Epithelial cell of prostate (primary cell): ENCODE results near the gene ERVFRD-1.
"Not testable (repeated sequence)": the region's sequence is repeated elsewhere in the genome, so short reads cannot be mapped to it uniquely, and the experiment has no call there.

Experiments
- DNase-seq: peaks from one replicate; pipeline ENCODE4 v3.0.0-alpha.2; 2011; ENCODE audit warnings: low read depth, low spot score
- H3K27ac ChIP-seq: fragments of 450-650 bp; 2 replicates; pipeline ENCODE4 v1.5.1; 2017; ENCODE audit warnings: mild to moderate bottlenecking

ERVFRD-1 gene

GRCh38 chr6:11093376-11093625 lies 18.2 kb downstream of the ERVFRD-1 start:
- peak overlapping the region; percentile 84 for H3K27ac ChIP-seq
- no peak for DNase-seq

GRCh38 chr6:11092668-11093375 lies 18.7 kb downstream of the ERVFRD-1 start:
- H3K27ac ChIP-seq = peak overlapping the region; percentile 84
- DNase-seq = no peak

- not testable (repeated sequence) for DNase-seq, H3K27ac ChIP-seq
Measured at GRCh38 chr6:11091141-11091540, 20.4 kb downstream of the ERVFRD-1 start.

GRCh38 chr6:11089695-11090094 lies 21.8 kb downstream of the ERVFRD-1 start:
- no peak for DNase-seq
- no peak overlapping the region for H3K27ac ChIP-seq

GRCh38 chr6:11087141-11087812 lies 24.2 kb downstream of the ERVFRD-1 start:
- not testable (repeated sequence) for H3K27ac ChIP-seq, DNase-seq

- no peak overlapping the region for H3K27ac ChIP-seq
- DNase-seq = no peak
Measured at GRCh38 chr6:11085758-11086435, 25.6 kb downstream of the ERVFRD-1 start.

GRCh38 chr6:11083956-11084355 lies 27.6 kb downstream of the ERVFRD-1 start:
- DNase-seq = no peak
- H3K27ac ChIP-seq = no peak overlapping the region

- DNase-seq = no peak
- no peak overlapping the region for H3K27ac ChIP-seq
Measured at GRCh38 chr6:11083491-11083890, 28.0 kb downstream of the ERVFRD-1 start.

- no peak overlapping the region for H3K27ac ChIP-seq
- no peak for DNase-seq
Measured at GRCh38 chr6:11080296-11080695, 31.2 kb downstream of the ERVFRD-1 start.

GRCh38 chr6:11078266-11078665 lies 33.3 kb downstream of the ERVFRD-1 start:
- no peak for DNase-seq
- H3K27ac ChIP-seq = no peak overlapping the region

GRCh38 chr6:11076540-11076939 lies 35.0 kb downstream of the ERVFRD-1 start:
- H3K27ac ChIP-seq = no peak overlapping the region
- DNase-seq = no peak

GRCh38 chr6:11072101-11072500 lies 39.4 kb downstream of the ERVFRD-1 start:
- DNase-seq = no peak
- no peak overlapping the region for H3K27ac ChIP-seq

- no peak for DNase-seq
- H3K27ac ChIP-seq = no peak overlapping the region
Measured at GRCh38 chr6:11069760-11070159, 41.8 kb downstream of the ERVFRD-1 start.

GRCh38 chr6:11067348-11067747 lies 44.2 kb downstream of the ERVFRD-1 start:
- DNase-seq = no peak
- no peak overlapping the region for H3K27ac ChIP-seq

- DNase-seq = no peak
- no peak overlapping the region for H3K27ac ChIP-seq
Measured at GRCh38 chr6:11066505-11067347, 44.8 kb downstream of the ERVFRD-1 start.

- H3K27ac ChIP-seq = no peak overlapping the region
- no peak for DNase-seq
Measured at GRCh38 chr6:11065436-11066202, 45.9 kb downstream of the ERVFRD-1 start.

GRCh38 chr6:11064836-11065235 lies 46.7 kb downstream of the ERVFRD-1 start:
- DNase-seq = no peak
- H3K27ac ChIP-seq = no peak overlapping the region

GRCh38 chr6:11062715-11063114 lies 48.8 kb downstream of the ERVFRD-1 start:
- no peak for DNase-seq
- no peak overlapping the region for H3K27ac ChIP-seq

- no peak overlapping the region for H3K27ac ChIP-seq
- DNase-seq = no peak
Measured at GRCh38 chr6:11062083-11062482, 49.4 kb downstream of the ERVFRD-1 start.

GRCh38 chr6:11058406-11058805 lies 53.1 kb downstream of the ERVFRD-1 start:
- H3K27ac ChIP-seq = no peak overlapping the region
- no peak for DNase-seq
